Upper lobe of left lung (tissue), 6 donors: ENCODE results near the gene TTLL5. TPM values are rescaled to one million over a fixed set of nuclear protein-coding genes. Genes with fewer than 3 reads are reported as not detected.

ENCODE experiments used
- ATAC-seq, 2 donors: fragments of 200-7000 bp; cut with Tn5 transposase; one replicate each; pipeline ENCODE4 v1.9.1; 2022; ENCODE audit warnings: mild to moderate bottlenecking in 2 of 2, moderate library complexity in 2 of 2; ENCODE audit not compliant: low FRiP score in 2 of 2
- DNase-seq, 2 donors: peaks; one replicate each; pipeline ENCODE4 v3.0.0-alpha.2; 2019 to 2020
- H3K27ac ChIP-seq, 4 donors: fragments of 200-600 bp; sonication (generic); one replicate each; pipeline ENCODE4 v1.5.1; 2016 to 2019
- H3K27me3 ChIP-seq, 4 donors: fragments of 200-600 bp; sonication (generic); one replicate each; pipeline ENCODE4 v1.5.1; 2017 to 2019
- H3K36me3 ChIP-seq, 4 donors: fragments of 200-600 bp; sonication (generic); one replicate each; pipeline ENCODE4 v1.5.1; 2016 to 2019
- H3K4me1 ChIP-seq, 4 donors: fragments of 200-600 bp; sonication (generic); one replicate each; pipeline ENCODE4 v1.5.1; 2018 to 2019
- H3K4me3 ChIP-seq, 4 donors: fragments of 200-600 bp; sonication (generic); one replicate each; pipeline ENCODE4 v1.5.1; 2017 to 2019; ENCODE audit warnings: mild to moderate bottlenecking in 2 of 4, moderate library complexity in 1 of 4
- H3K9me3 ChIP-seq, 4 donors: fragments of 200-600 bp; sonication (generic); one replicate each; pipeline ENCODE4 v1.5.1; 2018 to 2019
- EP300 ChIP-seq, 4 donors: sonication (generic); formaldehyde crosslinking; IDR thresholded peaks; one replicate each; pipeline ENCODE4 v1.5.1; 2017; ENCODE audit warnings: antibody characterized with exemption in 4 of 4, control low read depth in 2 of 4
- POLR2A ChIP-seq, 4 donors: fragments of 450-650 bp; IDR thresholded peaks; one replicate each; pipeline ENCODE4 v1.5.1; 2016 to 2017; ENCODE audit warnings: antibody characterized with exemption in 4 of 4, mild to moderate bottlenecking in 2 of 4
- POLR2AphosphoS5 ChIP-seq, 2 donors: sonication (generic); formaldehyde crosslinking; IDR thresholded peaks; one replicate each; pipeline ENCODE4 v1.5.1; 2017; ENCODE audit warnings: antibody characterized with exemption in 2 of 2
- WGBS, 2 donors: methylation state at CpG; one replicate each; pipeline ENCODE4 v1.1.5; 2017 to 2018; 5-methylcytosine and 5-hydroxymethylcytosine counted together
- total RNA-seq, 6 donors: library from RNA; depleted of rRNA in 4 of 6; stranded (reverse); fragments of >200 nt in 4 of 6; gene quantifications; one replicate each; pipeline versions ENCODE4 v1.1.0 to v1.2.1, GENCODE V29; 2016 to 2021
- TF ChIP-seq, protein P1 (sequence below), 6 experiments: fragments of 450-650 bp in 4 of 6; fragments of 200-600 bp in 2 of 6; sonication (generic) in 2 of 6; IDR thresholded peaks; one replicate each; pipeline ENCODE4 v1.5.1; 2016 to 2019; ENCODE audit warnings: antibody characterized with exemption in 6 of 6
- donor health status: DM: no; HTN: no; CAD: no; lungs with moderate emphysema.
- donor health status: DM: no; HTN: yes; CAD: no; lungs with severe emphysema.

Gene TTLL5
- total RNA-seq, 6 donors from 2014 or later, result 24.5 to 85.9 (median 33.5) TPM

DNA sequence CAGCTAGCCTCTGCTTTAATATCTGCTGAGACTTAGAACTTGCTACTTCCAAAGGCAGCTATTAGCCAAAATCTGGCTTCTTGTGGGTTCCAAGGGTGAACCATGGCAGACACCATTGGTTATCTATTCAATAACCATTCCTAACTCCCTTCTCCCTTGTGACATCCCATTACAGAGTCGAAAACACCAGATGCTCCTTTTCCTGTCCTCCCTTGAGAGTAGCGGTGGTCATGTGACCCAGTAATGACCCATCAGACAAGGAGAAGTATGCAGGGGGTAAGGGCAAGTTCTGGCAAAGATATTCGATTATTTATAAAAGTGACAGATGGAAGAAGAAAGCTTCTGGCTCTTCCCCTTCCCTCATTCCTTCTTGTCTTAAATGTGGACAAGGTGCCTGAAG lies 300.6 kb downstream of the TTLL5 start:
- TF ChIP-seq EP300 (IDR thresholded peaks at IDR 0.05), result no peak
- TF ChIP-seq, protein P1, sequence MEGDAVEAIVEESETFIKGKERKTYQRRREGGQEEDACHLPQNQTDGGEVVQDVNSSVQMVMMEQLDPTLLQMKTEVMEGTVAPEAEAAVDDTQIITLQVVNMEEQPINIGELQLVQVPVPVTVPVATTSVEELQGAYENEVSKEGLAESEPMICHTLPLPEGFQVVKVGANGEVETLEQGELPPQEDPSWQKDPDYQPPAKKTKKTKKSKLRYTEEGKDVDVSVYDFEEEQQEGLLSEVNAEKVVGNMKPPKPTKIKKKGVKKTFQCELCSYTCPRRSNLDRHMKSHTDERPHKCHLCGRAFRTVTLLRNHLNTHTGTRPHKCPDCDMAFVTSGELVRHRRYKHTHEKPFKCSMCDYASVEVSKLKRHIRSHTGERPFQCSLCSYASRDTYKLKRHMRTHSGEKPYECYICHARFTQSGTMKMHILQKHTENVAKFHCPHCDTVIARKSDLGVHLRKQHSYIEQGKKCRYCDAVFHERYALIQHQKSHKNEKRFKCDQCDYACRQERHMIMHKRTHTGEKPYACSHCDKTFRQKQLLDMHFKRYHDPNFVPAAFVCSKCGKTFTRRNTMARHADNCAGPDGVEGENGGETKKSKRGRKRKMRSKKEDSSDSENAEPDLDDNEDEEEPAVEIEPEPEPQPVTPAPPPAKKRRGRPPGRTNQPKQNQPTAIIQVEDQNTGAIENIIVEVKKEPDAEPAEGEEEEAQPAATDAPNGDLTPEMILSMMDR (IDR thresholded peaks at IDR 0.05), result no peak
- TF ChIP-seq POLR2A (IDR thresholded peaks at IDR 0.05), result no peak
- no peak for TF ChIP-seq POLR2AphosphoS5 (IDR thresholded peaks at IDR 0.05)
- no peak overlapping the region for H3K27ac ChIP-seq
- ATAC-seq, result no peak
- no peaks in the 10 kb centered on the region for H3K4me1 ChIP-seq
- H3K4me3 ChIP-seq, result no peak overlapping the region
- DNase-seq, result no peak
- H3K9me3 ChIP-seq, result no peaks in the 10 kb centered on the region
- H3K27me3 ChIP-seq, result no peaks in the 10 kb centered on the region
- H3K36me3 ChIP-seq, result peaks cover 0 to 25% (median 7%) of the 10 kb centered on the region in 4 donors
- 78 to 81% methylated on average over 3 of the region's 3 CpGs for WGBS, 2 donors

DNA sequence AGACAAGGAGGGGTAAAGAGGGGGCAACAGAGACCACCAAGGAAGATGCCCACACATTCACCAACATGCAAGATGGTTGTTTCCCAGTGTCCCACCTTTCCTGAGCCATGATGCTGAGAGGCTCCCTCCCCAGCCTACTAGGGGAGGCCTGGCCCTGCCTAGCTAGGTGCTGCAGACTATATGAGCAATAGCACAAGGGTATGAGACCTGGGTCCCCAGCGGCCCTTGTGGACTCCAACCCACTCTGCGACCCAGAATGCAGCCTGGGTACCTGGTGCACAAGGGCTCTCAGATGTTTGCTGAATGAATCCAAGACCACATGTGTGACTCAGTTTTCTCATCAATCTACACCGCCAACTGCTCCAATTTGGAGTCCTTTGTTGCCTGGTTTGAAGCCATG lies 306.8 kb downstream of the TTLL5 start:
- Histone ChIP-seq H3K36me3 (peaks cover 0 to 21% (median 9%) of the 10 kb centered on the region in 4 donors), H3K27me3 (no peaks in the 10 kb centered on the region), H3K4me3 (no peak overlapping the region), H3K4me1 (no peaks in the 10 kb centered on the region), H3K9me3 (no peaks in the 10 kb centered on the region), H3K27ac (no peak overlapping the region)
- 91 to 100% methylated on average over 1 to 3 of the region's 3 CpGs for WGBS, 2 donors
- TF ChIP-seq EP300 (IDR thresholded peaks at IDR 0.05) (no peak), POLR2AphosphoS5 (IDR thresholded peaks at IDR 0.05) (no peak), POLR2A (IDR thresholded peaks at IDR 0.05) (no peak)
- TF ChIP-seq, protein P1 (IDR thresholded peaks at IDR 0.05), result no peak
- ATAC-seq (no peak), DNase-seq (no peak)

DNA sequence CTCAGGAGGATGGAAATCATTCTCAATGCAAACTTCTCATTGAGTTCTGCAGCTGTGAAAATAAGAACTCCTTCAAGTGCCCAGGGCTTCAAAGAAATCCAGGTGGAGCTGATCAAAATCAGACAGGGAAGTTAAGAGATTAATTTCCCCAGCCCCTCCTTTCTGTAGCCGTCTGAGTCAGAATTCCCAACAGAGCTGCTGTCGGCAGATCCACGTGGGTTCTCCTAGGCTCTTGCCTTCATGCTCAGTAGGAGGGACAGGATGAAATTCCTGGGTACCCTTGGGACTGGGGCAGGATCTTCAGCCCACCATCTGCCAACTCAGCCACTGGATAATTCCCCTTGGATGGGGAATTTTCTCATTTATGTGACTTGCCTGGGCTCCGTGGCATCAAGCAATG lies 307.4 kb downstream of the TTLL5 start:
- H3K36me3 ChIP-seq, result peaks cover 0 to 21% (median 6%) of the 10 kb centered on the region in 4 donors
- ATAC-seq, result peak in 1 of 2 donors; percentile 66

DNA sequence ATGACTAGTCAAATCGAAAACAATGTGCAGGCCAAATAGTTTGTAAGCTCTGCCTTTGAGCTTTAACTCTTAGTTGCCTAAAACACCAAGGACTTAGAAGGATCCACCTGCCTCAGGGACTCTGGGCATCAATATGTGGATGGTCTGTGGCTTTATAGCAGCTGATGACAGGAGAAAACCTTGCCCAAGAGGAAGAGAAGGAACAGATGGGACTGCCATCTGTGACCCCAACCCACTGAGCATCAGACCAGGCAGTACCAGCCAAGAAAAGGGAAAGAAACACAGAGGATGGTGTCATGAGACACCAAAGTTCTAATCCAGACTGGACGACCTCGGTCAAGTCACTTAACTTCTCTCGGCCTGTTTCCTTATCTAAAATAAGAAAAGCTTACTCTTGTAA lies 308.1 kb downstream of the TTLL5 start:
- Histone ChIP-seq H3K27me3 (no peaks in the 10 kb centered on the region), H3K27ac (no peak overlapping the region)
- WGBS, 2 donors, result 83 to 84% methylated on average over 4 of the region's 4 CpGs

More for the DNA sequence above, 307.4 kb downstream of the TTLL5 start:
- DNase-seq, result no peak
- no peak overlapping the region for H3K4me3 ChIP-seq
- no peak overlapping the region for H3K27ac ChIP-seq
- H3K4me1 ChIP-seq, result no peaks in the 10 kb centered on the region
- 74 to 76% methylated on average over 4 of the region's 4 CpGs for WGBS, 2 donors
- H3K9me3 ChIP-seq, result no peaks in the 10 kb centered on the region
- no peak for TF ChIP-seq EP300 (IDR thresholded peaks at IDR 0.05)
- H3K27me3 ChIP-seq, result no peaks in the 10 kb centered on the region

DNA sequence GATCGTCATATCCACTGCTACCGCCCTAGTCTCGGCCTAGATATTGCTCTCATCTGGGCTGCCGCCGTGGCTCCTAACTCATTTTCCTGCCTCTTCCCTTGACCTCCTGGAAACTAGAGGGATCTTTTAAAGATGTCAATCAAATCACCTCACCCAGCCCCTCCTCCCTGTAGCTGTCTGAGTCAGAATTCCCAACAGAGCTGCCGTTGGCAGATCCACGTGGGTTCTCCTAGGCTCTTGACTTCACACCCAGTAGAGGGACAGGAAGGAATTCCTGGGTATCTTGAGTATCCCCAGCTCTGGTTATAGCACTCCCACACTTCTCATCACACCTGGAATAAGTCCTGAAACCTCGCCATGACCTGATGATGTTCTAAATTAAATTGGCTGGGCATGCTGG lies 308.8 kb downstream of the TTLL5 start:
- no peak for TF ChIP-seq POLR2AphosphoS5 (IDR thresholded peaks at IDR 0.05)
- TF ChIP-seq, protein P1 (IDR thresholded peaks at IDR 0.05), result no peak
- no peak for TF ChIP-seq EP300 (IDR thresholded peaks at IDR 0.05)
- no peak for TF ChIP-seq POLR2A (IDR thresholded peaks at IDR 0.05)
- ATAC-seq, result peak in 1 of 2 donors; percentile 15

More for the DNA sequence above, 308.1 kb downstream of the TTLL5 start:
- TF ChIP-seq POLR2AphosphoS5 (IDR thresholded peaks at IDR 0.05) (no peak), EP300 (IDR thresholded peaks at IDR 0.05) (no peak), POLR2A (IDR thresholded peaks at IDR 0.05) (no peak)
- TF ChIP-seq, protein P1 (IDR thresholded peaks at IDR 0.05), result no peak
- DNase-seq (no peak), ATAC-seq (no peak)
- H3K9me3 ChIP-seq, result no peaks in the 10 kb centered on the region
- H3K36me3 ChIP-seq, result peaks cover 0 to 21% (median 5%) of the 10 kb centered on the region in 4 donors
- no peaks in the 10 kb centered on the region for H3K4me1 ChIP-seq
- H3K4me3 ChIP-seq, result no peak overlapping the region

More for the DNA sequence above, 308.8 kb downstream of the TTLL5 start:
- Histone ChIP-seq H3K36me3 (peaks cover 0 to 21% (median 4%) of the 10 kb centered on the region in 4 donors), H3K27ac (no peak overlapping the region), H3K4me3 (no peak overlapping the region), H3K9me3 (no peaks in the 10 kb centered on the region), H3K27me3 (no peaks in the 10 kb centered on the region), H3K4me1 (no peaks in the 10 kb centered on the region)
- 72 to 87% methylated on average over 8 of the region's 8 CpGs for WGBS, 2 donors
- DNase-seq, result no peak
